SK-N-SH (cell line): ENCODE results near the gene MYO16. TPM values are rescaled to one million over a fixed set of nuclear protein-coding genes. Genes with fewer than 3 reads are reported as not detected.
A peak's percentile ranks its signal among the peaks of the same experiment; 100 is the strongest.

Experiments used
- CTCF ChIA-PET: fragments of 300-600, 350-600 bp; formaldehyde crosslinking; extraction: SDS; loops from one replicate; lab custom pipeline; 2021; lab: Yijun Ruan, JAX
- POLR2A ChIA-PET: fragments of 350-600 bp; sonication (Branson Sonifier 250); formaldehyde crosslinking; extraction: SDS; loops from one replicate; lab custom pipeline; 2020; ENCODE audit warnings: antibody characterized with exemption, inconsistent platforms; lab: Yijun Ruan, JAX
- DNase-seq: peaks from one replicate; pipeline ENCODE4 v3.0.0; 2012
- H2AFZ ChIP-seq: fragments of 200-600 bp; sonication (generic); 2 replicates; pipeline ENCODE4 v1.8.1; 2016; ENCODE audit warnings: antibody characterized with exemption, mild to moderate bottlenecking, low read depth
- H3F3A ChIP-seq: fragments of 200-600 bp; sonication (generic); replicated peaks from 2 replicates; pipeline ENCODE3; 2016; ENCODE audit warnings: antibody characterized with exemption, mild to moderate bottlenecking; ENCODE audit not compliant: insufficient read depth
- H3K27ac ChIP-seq, 2 experiments: fragments of 200-500 bp in 1 of 2; fragments of 200-600 bp in 1 of 2; sonication (Bioruptor generic) in 1 of 2; sonication (generic), shearing (Covaris generic) in 1 of 2; 2 replicates each; pipeline versions ENCODE4 v1.5.1 to v1.6.1; 2014 to 2016; ENCODE audit warnings: low read depth in 2 of 2, inconsistent platforms in 1 of 2, low read length in 1 of 2, mild to moderate bottlenecking in 1 of 2, mixed read lengths in 1 of 2
- H3K27me3 ChIP-seq: fragments of 200-600 bp; sonication (generic), shearing (Covaris generic); 2 replicates; pipeline ENCODE4 v1.6.1; 2016; ENCODE audit warnings: mixed run types; ENCODE audit not compliant: insufficient read depth
- H3K36me3 ChIP-seq, 2 experiments: fragments of 200-500 bp in 1 of 2; fragments of 200-600 bp in 1 of 2; sonication (Bioruptor generic) in 1 of 2; sonication (generic) in 1 of 2; replicated peaks in 1 of 2; 2 replicates each; pipeline versions ENCODE3 to v1.5.1; 2014 to 2016; ENCODE audit warnings: low read length in 1 of 2, mild to moderate bottlenecking in 1 of 2; ENCODE audit not compliant: insufficient read depth in 2 of 2, control insufficient read depth in 1 of 2
- H3K4me1 ChIP-seq, 2 experiments: fragments of 200-500 bp in 1 of 2; fragments of 200-600 bp in 1 of 2; sonication (Bioruptor generic) in 1 of 2; sonication (generic), shearing (Covaris generic) in 1 of 2; 2 replicates each; pipeline versions ENCODE4 v1.5.1 to v1.6.1; 2014 to 2016; ENCODE audit warnings: low read depth in 1 of 2, low read length in 1 of 2, mixed run types in 1 of 2; ENCODE audit not compliant: insufficient read depth in 2 of 2, control insufficient read depth in 1 of 2
- H3K4me2 ChIP-seq: fragments of 200-600 bp; sonication (generic), shearing (Covaris generic); 2 replicates; pipeline ENCODE4 v1.6.1; 2017; ENCODE audit warnings: mixed run types
- H3K4me3 ChIP-seq, 2 experiments: fragments of 200-500 bp in 1 of 2; fragments of 200-600 bp in 1 of 2; sonication (Bioruptor generic) in 1 of 2; sonication (generic), shearing (Covaris generic) in 1 of 2; 2 replicates each; pipeline versions ENCODE4 v1.5.1 to v1.8.1; 2014 to 2016; ENCODE audit warnings: low read depth in 2 of 2, inconsistent platforms in 1 of 2, low read length in 1 of 2, mild to moderate bottlenecking in 1 of 2, mixed read lengths in 1 of 2, moderate library complexity in 1 of 2
- H3K79me2 ChIP-seq: fragments of 200-600 bp; sonication (generic); 2 replicates; pipeline ENCODE4 v1.8.1; 2017; ENCODE audit warnings: mild to moderate bottlenecking; ENCODE audit not compliant: insufficient read depth
- H3K9ac ChIP-seq: fragments of 200-600 bp; sonication (generic); 2 replicates; pipeline ENCODE4 v1.6.1; 2017; ENCODE audit warnings: mixed run types
- H3K9me2 ChIP-seq: fragments of 200-600 bp; sonication (generic); 2 replicates; pipeline ENCODE4 v1.6.1; 2017; ENCODE audit warnings: mixed run types
- H3K9me3 ChIP-seq: fragments of 200-600 bp; sonication (generic); 2 replicates; pipeline ENCODE4 v1.6.1; 2017; ENCODE audit warnings: mixed run types, mild to moderate bottlenecking, moderate library complexity
- H4K20me1 ChIP-seq: fragments of 200-600 bp; sonication (generic); 2 replicates; pipeline ENCODE4 v1.6.1; 2017; ENCODE audit warnings: mild to moderate bottlenecking, mixed run types; ENCODE audit not compliant: insufficient read depth
- CTCF ChIP-seq: fragments of 200-600 bp; sonication (generic); IDR thresholded peaks from 2 replicates; pipeline ENCODE4 v1.6.1; 2017; ENCODE audit warnings: antibody characterized with exemption, mild to moderate bottlenecking, moderate library complexity
- EP300 ChIP-seq, 2 experiments: IDR thresholded peaks; 2 replicates each; pipeline versions ENCODE4 v1.4.0 to v1.6.1; 2012; ENCODE audit warnings: borderline replicate concordance in 1 of 2, low read depth in 1 of 2, low read length in 1 of 2
- FOXJ3 ChIP-seq: sonication (generic); formaldehyde crosslinking; IDR thresholded peaks from 2 replicates; pipeline ENCODE4 v1.5.1; 2020; ENCODE audit warnings: mild to moderate bottlenecking, missing genetic modification reagents
- FOXM1 ChIP-seq: IDR thresholded peaks from 2 replicates; pipeline ENCODE4 v1.4.0; 2012; ENCODE audit warnings: low read depth, mild to moderate bottlenecking
- GABPA ChIP-seq: IDR thresholded peaks from 2 replicates; pipeline ENCODE4 v1.4.0; 2012; ENCODE audit warnings: low read depth, mild to moderate bottlenecking
- IRF3 ChIP-seq: fragments of 150-350 bp; IDR thresholded peaks from 2 replicates; pipeline ENCODE4 v1.6.1; 2016; ENCODE audit warnings: mild to moderate bottlenecking, low read depth, low read length
- JUND ChIP-seq: IDR thresholded peaks from 2 replicates; pipeline ENCODE4 v1.4.0; 2012
- MEF2A ChIP-seq: IDR thresholded peaks from 2 replicates; pipeline ENCODE4 v1.4.0; 2012; ENCODE audit warnings: low read depth, borderline replicate concordance
- MXI1 ChIP-seq: IDR thresholded peaks from 2 replicates; pipeline ENCODE4 v1.6.1; 2012; ENCODE audit warnings: mild to moderate bottlenecking, low read depth, low read length, improper control_type of control experiment
- POLR2AphosphoS5 ChIP-seq: IDR thresholded peaks from 2 replicates; pipeline ENCODE4 v1.6.1; 2012; ENCODE audit warnings: low read depth, low read length
- RCOR1 ChIP-seq: fragments of 150-350 bp; IDR thresholded peaks from 2 replicates; pipeline ENCODE4 v1.6.1; 2017; ENCODE audit warnings: antibody characterized with exemption, low read length
- RFX5 ChIP-seq: IDR thresholded peaks from 2 replicates; pipeline ENCODE4 v1.6.1; 2012; ENCODE audit warnings: mild to moderate bottlenecking, improper control_type of control experiment, low read length
- SIN3A ChIP-seq: IDR thresholded peaks from 2 replicates; pipeline ENCODE4 v1.6.1; 2012; ENCODE audit warnings: low read depth, mild to moderate bottlenecking, low read length, moderate library complexity, borderline replicate concordance
- TAF1 ChIP-seq: IDR thresholded peaks from 2 replicates; pipeline ENCODE4 v1.6.1; 2012; ENCODE audit warnings: low read depth, mild to moderate bottlenecking, low read length, moderate library complexity, borderline replicate concordance
- TCF12 ChIP-seq: IDR thresholded peaks from 2 replicates; pipeline ENCODE4 v1.4.0; 2012
- USF1 ChIP-seq: IDR thresholded peaks from 2 replicates; pipeline ENCODE4 v1.4.0; 2012; ENCODE audit warnings: low read depth, borderline replicate concordance
- ZBTB33 ChIP-seq: IDR thresholded peaks from 2 replicates; pipeline ENCODE4 v1.4.0; 2012; ENCODE audit warnings: low read depth, borderline replicate concordance
- WGBS: methylation state at CpG from one replicate; pipeline ENCODE4 v1.1.6; 2017; ENCODE audit warnings: low lambda C conversion rate; 5-methylcytosine and 5-hydroxymethylcytosine counted together
- polyA plus RNA-seq, 3 experiments: library from polyadenylated mRNA; depleted of rRNA; stranded (reverse); fragments of >200 nt; gene quantifications; 2 replicates each; pipeline ENCODE4 v1.2.3, GENCODE V29; 2012

The MYO16 gene
- polyA plus RNA-seq, 1 of the 3 experiments (the other 2 are of a cell fraction): 0.07 TPM

- Histone ChIP-seq H3K9me2 (no peaks in the 10 kb centered on the region), H3K9me3 (no peaks in the 10 kb centered on the region), H3K4me3 (no peak overlapping the region), H4K20me1 (no peaks in the 10 kb centered on the region), H3K79me2 (no peaks in the 10 kb centered on the region), H3F3A (peaks cover 3% of the 10 kb centered on the region), H3K27me3 (no peaks in the 10 kb centered on the region), H3K27ac (peak overlapping the region in 1 of 2 experiments; percentile 90; a peak in 2 of 4 replicates), H3K36me3 (no peaks in the 10 kb centered on the region), H3K4me2 (no peak overlapping the region), H2AFZ (no peak overlapping the region), H3K9ac (no peak overlapping the region; the same call in 1 of the 2 replicates), H3K4me1 (peaks cover 36 to 45% of the 10 kb centered on the region in 2 experiments; a peak in 3 of 4 replicates)
- CTCF ChIA-PET: interaction anchor here (0.6 to 5.3 kb wide), 8 partner anchors 10 to 722 kb away, joined by 3 to 27 read pairs (median 4); no protein-coding TSS in a partner anchor
- no peak for TF ChIP-seq IRF3
- no peak for TF ChIP-seq RCOR1
- no peak for TF ChIP-seq EP300 (IDR thresholded peaks at IDR 0.05; ENCODE audit: borderline replicate concordance in 1 of 2, low read depth in 1 of 2, low read length in 1 of 2)
- TF ChIP-seq RFX5: no peak
- no peak for TF ChIP-seq USF1
- TF ChIP-seq JUND: no peak
- TF ChIP-seq FOXJ3 (CRISPR knock-in tag): no peak
- TF ChIP-seq TAF1: no peak
- no peak for TF ChIP-seq MEF2A
- no peak for TF ChIP-seq TCF12
- TF ChIP-seq SIN3A: no peak
- no peak for TF ChIP-seq POLR2AphosphoS5
- TF ChIP-seq FOXM1: no peak
- TF ChIP-seq ZBTB33: no peak
- no peak for TF ChIP-seq MXI1
- no peak for TF ChIP-seq GABPA
- no peak for TF ChIP-seq CTCF
- no peak for DNase-seq
- POLR2A ChIA-PET: no interaction called here
- 96% methylated on average over 3 of the region's 3 CpGs for WGBS
Observed at GRCh38 chr13:109148243-109148642, 518.8 kb downstream of the MYO16 start.
